Pulmonary artery endothelial cell (primary cell): ENCODE data around the gene TRRAP. TPM values are rescaled to one million over a fixed set of nuclear protein-coding genes. Genes with fewer than 3 reads are reported as not detected.

ENCODE experiments used
- DNase-seq: peaks from one replicate; pipeline ENCODE4 v3.0.0-alpha.2; 2011; ENCODE audit warnings: low read depth, low spot score
- total RNA-seq: library from RNA; depleted of rRNA; stranded (reverse); fragments of >200 nt; gene quantifications from 2 replicates; pipeline ENCODE4 v1.2.3, GENCODE V29; 2014

Gene TRRAP
- total RNA-seq, 1 donor from 2014 or later: 17.1 TPM

DNA sequence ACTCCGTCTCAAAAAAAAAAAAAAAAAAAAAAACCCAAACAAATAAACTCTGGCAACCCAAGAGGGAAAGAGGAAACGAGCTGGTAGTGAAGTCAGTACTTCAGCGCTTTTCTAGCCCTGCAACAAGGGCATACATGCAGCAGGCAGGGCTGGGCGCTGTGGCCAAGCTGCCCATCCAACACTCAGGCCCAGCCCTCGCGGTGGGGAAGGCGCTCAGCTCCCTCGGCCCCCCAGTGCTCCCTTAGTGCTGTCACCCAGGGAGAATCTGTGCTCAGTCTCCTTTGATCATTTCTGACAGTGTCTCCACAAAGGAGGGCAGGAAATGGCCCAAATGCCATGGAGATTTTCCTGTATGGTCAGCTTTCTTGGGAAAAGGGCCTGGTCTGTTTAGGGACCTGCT is 168.4 kb downstream of the TRRAP start:
- DNase-seq: no peak

DNA sequence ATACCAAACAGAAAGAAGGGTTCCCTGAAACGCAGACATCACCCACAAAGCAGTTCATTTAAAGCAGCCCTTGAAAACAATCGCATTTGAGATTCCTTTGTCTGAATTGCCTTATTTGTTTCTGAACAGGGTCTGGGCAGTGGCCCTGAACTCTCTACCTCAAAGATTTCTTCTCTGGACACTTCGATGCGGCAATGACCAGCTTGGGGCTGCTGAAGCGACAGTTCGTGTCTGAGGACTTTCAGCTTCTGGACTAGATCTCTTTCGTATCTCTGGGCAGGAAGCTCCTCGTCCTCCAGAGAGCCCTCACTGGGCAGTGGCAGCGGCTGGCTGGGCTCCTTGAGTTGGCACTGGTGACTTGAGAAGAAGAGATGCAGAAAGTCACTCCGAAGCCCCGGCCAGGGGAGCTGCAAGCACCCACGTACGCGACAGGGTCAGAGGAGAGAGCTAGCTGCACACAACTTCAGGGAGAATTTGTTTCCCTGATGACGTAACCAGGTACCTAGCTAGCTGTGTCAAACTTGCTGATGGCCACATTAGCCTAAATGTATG is 169.3 kb downstream of the TRRAP start:
- DNase-seq: no peak

DNA sequence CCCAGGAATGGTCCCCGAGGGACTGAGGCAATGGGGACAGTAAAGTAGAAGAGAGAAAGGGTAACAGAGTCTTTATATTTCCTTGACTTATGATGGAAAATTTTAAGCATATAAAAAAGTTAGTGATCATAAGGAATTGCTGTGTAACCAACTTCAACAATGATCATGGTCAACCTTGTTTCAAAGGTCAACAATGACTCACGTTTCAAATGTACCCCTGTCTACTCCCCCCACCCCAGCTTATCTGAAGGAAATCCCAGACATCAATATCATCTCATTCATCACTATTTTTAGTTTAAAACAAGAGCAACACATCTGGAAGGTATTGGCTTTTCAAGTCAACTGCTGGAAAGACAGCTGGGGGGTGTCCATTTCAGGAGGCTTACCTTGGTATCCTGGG is 172.6 kb downstream of the TRRAP start:
- no peak for DNase-seq

DNA sequence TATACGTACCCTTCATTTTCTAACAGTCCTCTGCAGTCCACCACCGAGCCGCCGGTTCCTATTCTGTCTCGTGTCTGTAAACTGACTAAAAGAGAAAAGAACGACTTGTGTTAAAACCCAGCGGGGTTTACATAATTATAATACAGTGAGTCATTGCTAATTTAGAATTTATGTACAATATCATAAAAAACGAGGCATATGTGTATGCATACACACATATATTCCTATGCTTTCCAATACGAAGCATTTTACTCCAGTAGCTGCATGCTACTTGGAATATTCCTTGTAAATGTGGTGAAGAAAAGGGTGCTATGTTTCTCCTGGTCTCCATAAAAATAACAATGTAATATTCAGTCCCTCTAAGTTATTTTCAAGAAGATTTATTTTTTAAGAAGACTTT is 176.4 kb downstream of the TRRAP start:
- no peak for DNase-seq

DNA sequence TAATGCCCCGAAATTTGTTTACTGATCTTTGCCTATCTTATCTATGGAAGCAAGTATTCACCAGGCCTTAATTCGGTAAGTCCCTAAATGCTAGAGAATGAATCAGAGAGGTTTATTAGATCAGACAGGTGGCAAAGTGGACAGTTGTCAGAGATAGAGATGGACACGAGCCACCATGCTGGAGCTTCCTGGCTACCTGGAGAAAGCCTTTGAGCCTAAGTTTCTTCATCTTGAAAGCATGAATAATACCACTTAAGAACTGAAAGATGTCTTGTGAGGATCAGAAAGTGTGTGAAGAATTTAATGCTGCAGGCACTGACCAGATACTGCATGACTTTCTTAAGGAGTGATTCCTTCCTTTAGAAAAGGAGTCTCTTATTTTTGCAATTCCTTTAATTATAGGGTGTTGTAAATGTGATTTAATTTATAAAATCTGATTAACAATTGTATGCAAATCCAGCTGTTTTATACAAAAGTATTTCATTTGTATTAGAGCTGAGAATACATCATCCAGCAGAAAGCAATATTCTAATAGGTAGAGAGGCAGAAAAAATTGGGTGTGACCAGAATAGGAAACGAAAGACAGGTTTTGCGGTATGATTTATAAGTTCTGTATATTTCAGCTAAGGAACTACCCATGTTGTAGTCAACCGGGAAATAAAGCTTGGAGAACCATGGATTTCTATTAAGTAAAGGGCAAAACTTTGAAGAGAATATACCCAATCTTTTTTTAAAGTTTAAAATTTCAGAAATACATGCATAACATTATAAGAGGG is 182.9 kb downstream of the TRRAP start:
- no peak for DNase-seq

Other genes with a start within 250 kb of the TRRAP start
- not detected in 2 replicates for gene TMEM130, start 8.5 kb upstream of the TRRAP start, total RNA-seq